ENCODE results near the gene ELANE. TPM values are rescaled to one million over a fixed set of nuclear protein-coding genes. Genes with fewer than 3 reads are reported as not detected.

Gene ELANE
- 1 to 10 TPM in 1 of 4 donors, under 1 TPM in 1, not detected in 2; 0.51 to 1.9 TPM for total RNA-seq

DNA sequence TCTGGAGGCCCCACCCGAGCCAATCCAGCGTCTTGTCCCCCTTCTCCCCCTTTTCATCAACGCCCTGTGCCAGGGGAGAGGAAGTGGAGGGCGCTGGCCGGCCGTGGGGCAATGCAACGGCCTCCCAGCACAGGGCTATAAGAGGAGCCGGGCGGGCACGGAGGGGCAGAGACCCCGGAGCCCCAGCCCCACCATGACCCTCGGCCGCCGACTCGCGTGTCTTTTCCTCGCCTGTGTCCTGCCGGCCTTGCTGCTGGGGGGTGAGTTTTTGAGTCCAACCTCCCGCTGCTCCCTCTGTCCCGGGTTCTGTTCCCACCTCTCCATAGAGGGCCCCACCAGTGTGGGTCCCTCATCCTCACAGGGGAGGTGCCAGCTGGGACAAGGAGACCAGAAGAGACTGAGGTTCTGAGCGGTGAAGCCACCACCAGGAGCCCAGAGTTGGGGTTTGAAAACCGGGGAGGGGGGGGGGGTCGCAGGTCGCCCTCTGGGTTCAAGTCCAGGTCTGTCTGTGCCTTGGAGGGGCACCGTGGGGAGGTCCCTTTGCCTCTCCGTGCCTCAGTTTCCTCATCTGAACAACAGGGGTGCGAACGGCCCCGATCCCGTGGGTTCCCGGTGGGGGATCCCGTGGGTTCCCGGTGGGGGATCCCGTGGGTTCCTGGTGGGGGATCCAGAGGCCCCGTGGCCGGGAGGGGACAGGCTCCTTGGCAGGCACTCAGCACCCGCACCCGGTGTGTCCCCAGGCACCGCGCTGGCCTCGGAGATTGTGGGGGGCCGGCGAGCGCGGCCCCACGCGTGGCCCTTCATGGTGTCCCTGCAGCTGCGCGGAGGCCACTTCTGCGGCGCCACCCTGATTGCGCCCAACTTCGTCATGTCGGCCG is at the start of gene ELANE:
Gene ELANE, plus strand, starts transcription at position 168 of the 878 bp plus-strand sequence. Its CDS starts 26 bp downstream, at position 194.
- no peak within 1 kb of the TSS for H3K4me3 ChIP-seq (ENCODE audit: low read depth, poor library complexity, severe bottlenecking)
- no peak for TF ChIP-seq CTCF (IDR thresholded peaks at IDR 0.05)
- no peak for TF ChIP-seq POLR2A (IDR thresholded peaks at IDR 0.05)
- 57 to 61% methylated on average over 34 to 41 of the region's 55 CpGs for WGBS, 2 donors
- intact Hi-C loops (cut with DNase I; ENCODE audit: low total_unique reads), result loop anchor here (10.0 kb wide), 1 partner anchor 132 kb away; the partner anchor contains the start of gene WDR18
- peak in 1 of 2 donors; percentile 85 for DNase-seq (ENCODE audit: low spot score in 2 of 2)

DNA sequence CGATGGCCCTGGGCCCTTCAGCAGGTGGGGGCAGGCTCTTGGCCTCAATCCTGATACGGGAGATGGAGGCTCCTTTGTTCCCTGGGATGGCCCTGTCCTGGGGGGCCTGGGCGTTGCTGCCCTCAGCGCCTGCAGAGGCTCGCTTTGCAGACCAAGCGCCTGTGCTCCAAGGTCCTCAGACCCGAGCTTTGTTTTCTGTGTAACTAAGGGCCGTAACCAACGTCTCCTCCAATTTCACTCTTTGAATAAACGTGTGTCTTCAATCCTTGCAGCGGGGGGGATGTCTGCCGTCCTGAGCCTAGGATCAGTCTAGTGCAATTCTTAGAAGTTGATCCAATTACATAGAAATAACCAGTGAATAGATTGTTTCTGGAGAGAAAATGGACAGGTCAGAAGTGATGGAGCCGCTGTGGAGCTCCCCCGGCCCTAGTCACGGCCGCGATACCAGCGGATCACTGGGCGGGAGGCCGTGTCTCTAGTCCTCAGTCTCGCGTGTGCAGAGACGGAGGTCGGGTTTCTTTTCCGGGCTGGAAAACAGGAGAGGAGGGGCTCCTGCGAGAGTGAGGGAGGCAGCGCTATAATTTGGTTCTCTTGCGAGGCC is 49.5 kb upstream of the ELANE start:
- no peak overlapping the region for H3K4me3 ChIP-seq (ENCODE audit: low read depth, poor library complexity, severe bottlenecking)
- no peak for DNase-seq (ENCODE audit: low spot score in 2 of 2)
- WGBS, 2 donors, result 57 to 68% methylated on average over 28 of the region's 28 CpGs
- intact Hi-C loops (cut with DNase I; ENCODE audit: low total_unique reads), result no loop called here
- TF ChIP-seq POLR2A (IDR thresholded peaks at IDR 0.05) (no peak), CTCF (IDR thresholded peaks at IDR 0.05) (no peak)

DNA sequence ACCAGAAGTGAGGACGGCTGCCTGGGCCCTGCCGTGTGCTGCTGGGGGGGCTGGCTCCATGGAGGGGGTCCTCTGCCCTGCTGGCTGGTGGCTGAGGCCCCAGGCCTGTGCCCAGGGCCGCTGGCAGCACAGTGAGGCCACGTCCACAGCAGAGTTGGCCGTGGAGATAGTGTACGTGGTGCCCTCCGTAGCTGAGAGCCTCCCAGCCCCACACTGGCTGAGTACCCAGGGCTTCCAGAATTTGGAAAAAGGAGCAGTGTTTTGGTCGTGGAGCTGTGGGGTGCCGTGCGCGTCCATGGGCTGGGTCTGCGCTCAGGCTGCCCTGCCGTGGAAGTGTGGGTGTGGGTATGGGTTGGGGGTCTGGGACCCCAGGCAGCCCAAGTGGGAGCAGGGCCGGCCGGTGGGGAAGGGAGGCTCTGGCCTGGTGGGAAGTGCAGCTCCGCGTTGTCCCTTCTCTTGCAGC is 49.0 kb upstream of the ELANE start:
- no peak for DNase-seq (ENCODE audit: low spot score in 2 of 2)
- intact Hi-C loops (cut with DNase I; ENCODE audit: low total_unique reads), result no loop called here
- TF ChIP-seq POLR2A (IDR thresholded peaks at IDR 0.05), result no peak
- no peak for TF ChIP-seq CTCF (IDR thresholded peaks at IDR 0.05)
- H3K4me3 ChIP-seq (ENCODE audit: low read depth, poor library complexity, severe bottlenecking), result no peak overlapping the region
- WGBS, 2 donors, result 85 to 91% methylated on average over 16 to 17 of the region's 17 CpGs

DNA sequence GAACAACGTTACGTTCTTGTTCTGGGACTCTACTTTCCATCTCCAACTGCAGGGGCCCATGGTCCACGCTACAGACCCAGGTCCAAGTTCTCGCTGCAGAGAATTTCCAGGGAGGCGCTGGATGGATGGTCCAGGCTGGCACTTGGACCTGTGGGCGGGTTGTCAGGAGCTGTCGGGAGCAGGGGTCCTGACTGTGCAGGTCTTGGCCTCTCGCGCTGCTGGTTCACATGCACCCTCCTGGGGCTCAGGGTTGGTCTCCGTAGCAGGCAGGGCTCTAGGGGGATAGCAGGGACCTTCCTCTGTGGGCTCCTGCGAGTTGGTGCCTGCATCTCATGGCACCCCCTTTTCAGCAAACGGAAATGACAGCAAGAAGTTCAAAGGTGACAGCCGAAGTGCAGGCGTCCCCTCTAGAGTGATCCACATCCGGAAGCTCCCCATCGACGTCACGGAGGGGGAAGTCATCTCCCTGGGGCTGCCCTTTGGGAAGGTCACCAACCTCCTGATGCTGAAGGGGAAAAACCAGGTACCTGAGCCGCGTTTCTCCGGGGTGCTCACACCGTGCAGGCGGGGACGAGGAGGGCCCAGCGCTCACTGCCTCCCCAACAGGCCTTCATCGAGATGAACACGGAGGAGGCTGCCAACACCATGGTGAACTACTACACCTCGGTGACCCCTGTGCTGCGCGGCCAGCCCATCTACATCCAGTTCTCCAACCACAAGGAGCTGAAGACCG is 48.3 kb upstream of the ELANE start:
- 83 to 84% methylated on average over 30 of the region's 31 CpGs for WGBS, 2 donors
- H3K4me3 ChIP-seq (ENCODE audit: low read depth, poor library complexity, severe bottlenecking), result no peak overlapping the region
- TF ChIP-seq CTCF (IDR thresholded peaks at IDR 0.05) (no peak), POLR2A (IDR thresholded peaks at IDR 0.05) (no peak)
- DNase-seq (ENCODE audit: low spot score in 2 of 2), result no peak
- intact Hi-C loops (cut with DNase I; ENCODE audit: low total_unique reads), result no loop called here

GRCh38 chr19:804419-805165 is 47.5 kb upstream of the ELANE start:
- 90 to 95% methylated on average over 19 to 49 of the region's 53 CpGs for WGBS, 2 donors
- TF ChIP-seq CTCF (IDR thresholded peaks at IDR 0.05) (no peak), POLR2A (IDR thresholded peaks at IDR 0.05) (no peak)
- no peak overlapping the region for H3K4me3 ChIP-seq (ENCODE audit: low read depth, poor library complexity, severe bottlenecking)
- DNase-seq (ENCODE audit: low spot score in 2 of 2), result no peak
- intact Hi-C loops (cut with DNase I; ENCODE audit: low total_unique reads), result no loop called here
